GM21529 (cell line): ENCODE data around the gene FXYD6.

Source experiments
- ATAC-seq: cut with Tn5 transposase; IDR thresholded peaks from one replicate; pipeline ENCODE4 v1.9.1; 2021; ENCODE audit not compliant: unreplicated experiment

Gene FXYD6

GRCh38 chr11:117831661-117832415 is 44.6 kb downstream of the FXYD6 start:
- ATAC-seq, result no peak

GRCh38 chr11:117830674-117831351 is 45.6 kb downstream of the FXYD6 start:
- no peak for ATAC-seq

GRCh38 chr11:117830072-117830471 is 46.4 kb downstream of the FXYD6 start:
- ATAC-seq, result no peak

GRCh38 chr11:117829369-117829725 is 47.1 kb downstream of the FXYD6 start:
- ATAC-seq, result no peak

- peak; percentile 60 for ATAC-seq
Observed at GRCh38 chr11:117828611-117829368, 47.7 kb downstream of the FXYD6 start.

GRCh38 chr11:117827521-117828511 is 48.6 kb downstream of the FXYD6 start:
- ATAC-seq, result no peak

GRCh38 chr11:117826832-117827231 is 49.6 kb downstream of the FXYD6 start:
- ATAC-seq, result no peak

GRCh38 chr11:117826190-117826570 is 50.3 kb downstream of the FXYD6 start:
- ATAC-seq, result no peak

- no peak for ATAC-seq
Observed at GRCh38 chr11:117825538-117826189, 50.8 kb downstream of the FXYD6 start.

- no peak for ATAC-seq
Observed at GRCh38 chr11:117824571-117825537, 51.6 kb downstream of the FXYD6 start, which contains the start of gene FXYD2. Gene FXYD2 (minus strand): TSS chr11:117824744. CDS start chr11:117824678, 66 bp downstream.

GRCh38 chr11:117823946-117824420 is 52.5 kb downstream of the FXYD6 start:
- ATAC-seq, result no peak

GRCh38 chr11:117823294-117823945 is 53.0 kb downstream of the FXYD6 start:
- ATAC-seq, result no peak

- ATAC-seq, result no peak
Observed at GRCh38 chr11:117822074-117823033, 54.1 kb downstream of the FXYD6 start.

GRCh38 chr11:117821431-117821830 is 55.0 kb downstream of the FXYD6 start:
- ATAC-seq, result no peak

- ATAC-seq, result no peak
Observed at GRCh38 chr11:117820516-117820915, 55.9 kb downstream of the FXYD6 start.

- ATAC-seq, result no peak
Observed at GRCh38 chr11:117820071-117820470, 56.4 kb downstream of the FXYD6 start.
